ENCODE measurements around the gene E2F8.

The E2F8 gene

DNA sequence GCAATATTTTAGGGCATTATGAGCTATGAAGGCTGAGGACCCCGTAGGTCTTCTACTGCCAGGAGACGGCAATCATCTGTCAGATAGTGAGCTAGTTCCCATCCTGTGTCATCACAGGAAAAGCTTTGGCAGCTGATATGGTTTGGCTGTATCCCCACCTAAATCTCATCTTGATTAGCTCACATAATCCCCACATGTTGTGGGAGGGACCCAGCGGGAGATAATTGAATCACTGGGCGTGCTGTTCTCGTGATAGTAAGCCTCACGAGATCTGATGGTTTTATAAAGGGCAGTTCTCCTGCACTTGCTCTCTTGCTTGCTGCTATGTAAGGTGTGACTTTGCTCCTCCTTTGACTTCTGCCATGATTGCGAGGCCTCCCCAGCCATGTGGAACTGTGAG, 57.1 kb downstream of the E2F8 start:
- TF ChIP-seq, protein P1, sequence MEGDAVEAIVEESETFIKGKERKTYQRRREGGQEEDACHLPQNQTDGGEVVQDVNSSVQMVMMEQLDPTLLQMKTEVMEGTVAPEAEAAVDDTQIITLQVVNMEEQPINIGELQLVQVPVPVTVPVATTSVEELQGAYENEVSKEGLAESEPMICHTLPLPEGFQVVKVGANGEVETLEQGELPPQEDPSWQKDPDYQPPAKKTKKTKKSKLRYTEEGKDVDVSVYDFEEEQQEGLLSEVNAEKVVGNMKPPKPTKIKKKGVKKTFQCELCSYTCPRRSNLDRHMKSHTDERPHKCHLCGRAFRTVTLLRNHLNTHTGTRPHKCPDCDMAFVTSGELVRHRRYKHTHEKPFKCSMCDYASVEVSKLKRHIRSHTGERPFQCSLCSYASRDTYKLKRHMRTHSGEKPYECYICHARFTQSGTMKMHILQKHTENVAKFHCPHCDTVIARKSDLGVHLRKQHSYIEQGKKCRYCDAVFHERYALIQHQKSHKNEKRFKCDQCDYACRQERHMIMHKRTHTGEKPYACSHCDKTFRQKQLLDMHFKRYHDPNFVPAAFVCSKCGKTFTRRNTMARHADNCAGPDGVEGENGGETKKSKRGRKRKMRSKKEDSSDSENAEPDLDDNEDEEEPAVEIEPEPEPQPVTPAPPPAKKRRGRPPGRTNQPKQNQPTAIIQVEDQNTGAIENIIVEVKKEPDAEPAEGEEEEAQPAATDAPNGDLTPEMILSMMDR (IDR thresholded peaks at IDR 0.05; ENCODE audit: low read depth, low read length, missing control alignments) = no peak
- no peak for DNase-seq (ENCODE audit: low read depth)
- in situ Hi-C loops (cut with HindIII; ENCODE audit: low sequenced_read_pairs) = no loop called here
- H3K4me3 ChIP-seq (ENCODE audit: low read depth, low read length) = no peak overlapping the region

DNA sequence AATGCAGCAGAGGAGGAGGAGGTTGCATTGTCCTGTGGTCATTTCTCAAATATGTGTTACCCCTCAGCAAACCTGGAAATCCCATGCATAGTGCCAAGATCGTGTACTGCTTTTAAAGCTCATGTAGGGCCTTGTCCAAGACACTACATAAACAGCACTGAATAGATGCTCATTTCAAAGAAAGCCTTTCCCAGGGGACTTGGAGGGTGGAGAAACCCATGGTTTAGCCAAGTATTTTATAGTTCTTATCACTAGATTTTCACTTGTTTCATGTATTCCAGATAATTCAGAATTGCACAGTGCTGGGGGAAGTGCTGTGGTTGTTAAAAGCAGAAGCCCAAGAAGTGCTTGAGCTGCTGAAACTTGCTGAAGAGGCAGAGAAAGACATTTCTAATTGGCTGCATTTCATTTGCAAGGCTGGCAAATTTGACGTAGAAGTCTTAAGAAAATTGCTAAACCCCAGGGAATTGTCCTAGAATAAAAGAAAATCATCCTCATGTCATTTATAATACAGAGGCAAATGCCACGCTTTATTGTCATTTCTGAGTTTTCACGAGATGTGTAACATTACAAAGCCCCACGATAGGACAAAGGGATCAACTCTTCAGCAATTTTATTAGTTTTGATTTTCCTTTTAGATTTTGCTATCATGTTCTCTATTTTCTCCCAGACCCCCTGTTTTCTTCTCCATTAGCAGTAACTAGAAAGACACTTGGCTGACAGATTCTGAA, 59.0 kb downstream of the E2F8 start:
- H3K4me3 ChIP-seq (ENCODE audit: low read depth, low read length) = no peak overlapping the region
- in situ Hi-C loops (cut with HindIII; ENCODE audit: low sequenced_read_pairs) = no loop called here
- TF ChIP-seq, protein P1 (IDR thresholded peaks at IDR 0.05; ENCODE audit: low read depth, low read length, missing control alignments) = no peak
- no peak for DNase-seq (ENCODE audit: low read depth)

DNA sequence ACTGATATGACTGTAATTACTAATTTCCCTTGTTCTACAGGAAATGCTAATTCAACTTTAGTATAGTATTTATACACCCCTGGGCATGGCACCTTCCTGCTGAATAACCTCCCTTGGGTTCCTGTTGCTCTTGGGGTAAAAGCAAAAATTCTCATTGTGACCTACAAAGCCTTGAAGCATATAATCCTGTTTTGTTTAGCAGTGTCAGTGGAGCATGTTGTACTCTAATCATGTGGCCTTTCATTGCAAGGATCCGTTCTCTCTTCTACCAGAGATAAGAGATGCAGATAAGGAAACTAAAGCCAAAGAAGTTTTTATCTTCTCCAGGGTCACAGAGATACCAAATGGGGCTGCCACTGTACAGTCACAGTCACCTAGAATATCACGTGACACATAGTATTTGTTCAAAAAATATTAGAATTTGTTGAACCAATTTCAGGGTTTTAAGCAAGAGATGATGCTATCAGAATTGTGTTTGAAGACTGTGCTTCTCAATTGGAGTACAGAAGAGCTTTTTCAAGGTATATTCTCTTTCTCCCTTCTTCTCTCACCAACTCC, 64.0 kb downstream of the E2F8 start:
- in situ Hi-C loops (cut with HindIII; ENCODE audit: low sequenced_read_pairs) = no loop called here
- TF ChIP-seq, protein P1 (IDR thresholded peaks at IDR 0.05; ENCODE audit: low read depth, low read length, missing control alignments) = no peak
- H3K4me3 ChIP-seq (ENCODE audit: low read depth, low read length) = no peak overlapping the region
- DNase-seq (ENCODE audit: low read depth) = no peak

All from astrocyte of the cerebellum (primary cell).